Adrenal gland (tissue), 5 donors: ENCODE results near the gene DIAPH3.

Experiments used
- CTCF ChIP-seq, 6 experiments: fragments of 450-650 bp in 4 of 6; fragments of 200-600 bp in 2 of 6; sonication (generic) in 1 of 6; IDR thresholded peaks; 1 replicate in 5 of 6; 2 replicates in 1 of 6; pipeline versions ENCODE4 v1.5.1 to v1.8.0; 2016 to 2021; ENCODE audit warnings: antibody characterized with exemption in 6 of 6, mild to moderate bottlenecking in 2 of 6, moderate library complexity in 1 of 6
- POLR2A ChIP-seq, 2 donors: fragments of 450-650 bp; IDR thresholded peaks; one replicate each; pipeline ENCODE4 v1.6.1; 2017; ENCODE audit warnings: antibody characterized with exemption in 2 of 2, mild to moderate bottlenecking in 2 of 2, moderate library complexity in 1 of 2
- donor health status: DM: no; HTN: no; CAD: no.

DNA sequence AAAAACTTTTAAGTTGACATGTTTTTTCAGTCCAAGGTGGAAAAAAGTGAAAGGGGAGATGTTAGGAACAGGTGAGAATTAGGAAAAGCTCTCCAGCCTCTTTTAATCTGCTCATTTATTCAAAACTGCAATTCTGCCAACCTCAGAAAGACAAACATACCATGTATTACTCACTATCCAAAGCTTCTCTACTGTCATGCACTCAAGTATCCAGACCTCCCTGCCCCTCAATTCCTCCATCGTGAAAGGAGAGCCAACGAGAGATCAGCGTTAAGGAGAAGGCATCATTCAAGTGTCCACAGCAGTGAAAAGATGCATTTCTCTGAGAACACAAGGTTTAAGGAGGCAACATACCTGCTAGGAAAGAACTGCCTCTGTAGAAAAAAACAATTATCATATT is 24.5 kb downstream of the DIAPH3 start:
- TF ChIP-seq CTCF (IDR thresholded peaks at IDR 0.05), result no peak
- TF ChIP-seq POLR2A (IDR thresholded peaks at IDR 0.05), result no peak
